Kidney (tissue), 14 donors: ENCODE data around the gene JMJD1C. TPM values are rescaled to one million over a fixed set of nuclear protein-coding genes. Genes with fewer than 3 reads are reported as not detected.

Source experiments
- DNase-seq, 5 donors: peaks; one replicate each; pipeline ENCODE4 v3.0.0-alpha.2; 2013 to 2020
- FAIRE-seq: peaks from 2 replicates; lab custom pipeline; 2012; peaks lifted over from hg19 to GRCh38; lab: Jason Lieb, UNC
- H3K27ac ChIP-seq, 2 donors: one replicate each; pipeline ENCODE4 v1.7.0; 2013; ENCODE audit warnings: low read depth in 2 of 2, low read length in 2 of 2, inconsistent platforms in 1 of 2
- H3K27me3 ChIP-seq: one replicate; pipeline ENCODE4 v1.7.1; 2013; ENCODE audit warnings: low read length, inconsistent platforms; ENCODE audit not compliant: control insufficient read depth, insufficient read depth
- H3K36me3 ChIP-seq, 3 donors: one replicate each; pipeline versions ENCODE4 v1.7.0 to v1.7.1; 2013; ENCODE audit warnings: low read length in 3 of 3, control low read depth in 1 of 3, inconsistent platforms in 1 of 3; ENCODE audit not compliant: insufficient read depth in 3 of 3, control insufficient read depth in 2 of 3
- H3K4me1 ChIP-seq, 3 donors: one replicate each; pipeline versions ENCODE4 v1.7.0 to v1.7.1; 2013; ENCODE audit warnings: low read length in 3 of 3, inconsistent platforms in 1 of 3, low read depth in 1 of 3; ENCODE audit not compliant: control insufficient read depth in 2 of 3, insufficient read depth in 2 of 3
- H3K4me3 ChIP-seq, 3 donors: one replicate each; pipeline versions ENCODE4 v1.7.0 to v1.8.1; 2013; ENCODE audit warnings: low read length in 3 of 3, control low read depth in 1 of 3, inconsistent platforms in 1 of 3
- H3K9ac ChIP-seq, 3 donors: one replicate each; pipeline versions ENCODE4 v1.7.0 to v1.7.1; 2013; ENCODE audit warnings: low read length in 3 of 3, control low read depth in 1 of 3, inconsistent platforms in 1 of 3
- H3K9me3 ChIP-seq, 3 donors: one replicate each; pipeline versions ENCODE4 v1.7.0 to v1.7.1; 2013; ENCODE audit warnings: low read length in 3 of 3, control low read depth in 1 of 3, inconsistent platforms in 1 of 3; ENCODE audit not compliant: control insufficient read depth in 2 of 3, insufficient read depth in 1 of 3
- CTCF ChIP-seq: IDR thresholded peaks from 3 replicates; pipeline ENCODE4 v1.5.1; 2012; ENCODE audit warnings: mild to moderate bottlenecking, moderate library complexity, borderline replicate concordance; ENCODE audit not compliant: insufficient read depth; ENCODE audit errors: extremely low read depth
- intact Hi-C: fragments of 100-400 bp; cut with DNase I; formaldehyde crosslinking; loops from one replicate; pipeline ENCODE4 v1.11.1; 2022
- polyA plus RNA-seq: library from polyadenylated mRNA; stranded (reverse); fragments of 350-450 nt; fragmentation: Illumina TruSeq; extraction: RNeasy Lipid Tissue Mini Kit (QIAGEN cat#74804); gene quantifications from one replicate; pipeline ENCODE4 v1.2.3, GENCODE V29; 2014; ENCODE audit warnings: low read depth, low replicate concordance; ENCODE audit not compliant: insufficient read depth
- total RNA-seq: library from RNA; stranded (reverse); fragmentation: NEBNext Ultra II Directional; extraction: Animal tissue kit (Norgen Biotek cat#: 25700); gene quantifications from one replicate; pipeline ENCODE4 v1.2.1, GENCODE V29; 2021
- donor health status: control.
- donor health status: control.
- donor health status: control.
- donor health status: control.
- donor health status: control.
- donor health status: DM: yes; HTN: yes; CAD: no.
- donor health status: Normal renal cell carcinoma (clear cell type).

Gene JMJD1C
- total and polyA plus RNA-seq, 2 donors from 2014 or later = 18.9 to 92.9 TPM

- DNase-seq = no peak
These were observed 266.1 kb downstream of the JMJD1C start for GRCh38 chr10:63199716-63200115.

GRCh38 chr10:63197344-63198092, 268.3 kb downstream of the JMJD1C start:
- intact Hi-C loops = no loop called here
- no peak for FAIRE-seq
- Histone ChIP-seq H3K27ac (no peak overlapping the region), H3K4me3 (no peak overlapping the region), H3K9me3 (no peaks in the 10 kb centered on the region), H3K36me3 (peaks cover 2 to 29% (median 8%) of the 10 kb centered on the region in 3 donors), H3K9ac (no peak overlapping the region), H3K27me3 (no peaks in the 10 kb centered on the region), H3K4me1 (no peaks in the 10 kb centered on the region)
- DNase-seq = peak in 2 of 5 donors; percentile 46 to 82
- no peak for TF ChIP-seq CTCF

More at GRCh38 chr10:63199716-63200115, 266.1 kb downstream of the JMJD1C start:
- H3K9me3 ChIP-seq = no peaks in the 10 kb centered on the region
- no peaks in the 10 kb centered on the region for H3K4me1 ChIP-seq
- intact Hi-C loops = no loop called here
- TF ChIP-seq CTCF = no peak
- peaks cover 2 to 15% (median 8%) of the 10 kb centered on the region in 3 donors for H3K36me3 ChIP-seq
- H3K4me3 ChIP-seq = no peak overlapping the region
- H3K27ac ChIP-seq = no peak overlapping the region
- H3K27me3 ChIP-seq = no peaks in the 10 kb centered on the region
- FAIRE-seq = no peak
- H3K9ac ChIP-seq = no peak overlapping the region

GRCh38 chr10:63192826-63193225, 273.0 kb downstream of the JMJD1C start:
- intact Hi-C loops = no loop called here
- Histone ChIP-seq H3K36me3 (peaks cover 2 to 40% (median 16%) of the 10 kb centered on the region in 3 donors), H3K4me1 (no peaks in the 10 kb centered on the region), H3K4me3 (no peak overlapping the region), H3K9me3 (no peaks in the 10 kb centered on the region), H3K9ac (no peak overlapping the region), H3K27me3 (no peaks in the 10 kb centered on the region), H3K27ac (no peak overlapping the region)
- no peak for TF ChIP-seq CTCF
- FAIRE-seq = no peak
- DNase-seq = no peak
